Measurements from ENCODE around the gene ATG5.
A peak's percentile ranks its signal among the peaks of the same experiment; 100 is the strongest.
"Not testable (repeated sequence)": the region's sequence is repeated elsewhere in the genome, so short reads cannot be mapped to it uniquely, and the experiment has no call there.

Gene ATG5

GRCh38 chr6:106154326-106154725, 171.2 kb downstream of the ATG5 start:
- no peak for DNase-seq (ENCODE audit: low spot score)

GRCh38 chr6:106152952-106153351, 172.6 kb downstream of the ATG5 start:
- no peak for DNase-seq (ENCODE audit: low spot score)

GRCh38 chr6:106152476-106152875, 173.1 kb downstream of the ATG5 start:
- DNase-seq (ENCODE audit: low spot score), result not testable (repeated sequence)

- DNase-seq (ENCODE audit: low spot score), result peak; percentile 56
Observed at GRCh38 chr6:106149472-106150069, 176.0 kb downstream of the ATG5 start.

GRCh38 chr6:106147476-106147875, 178.1 kb downstream of the ATG5 start:
- DNase-seq (ENCODE audit: low spot score), result no peak

GRCh38 chr6:106146852-106147351, 178.7 kb downstream of the ATG5 start:
- DNase-seq (ENCODE audit: low spot score), result no peak

GRCh38 chr6:106145741-106146227, 179.8 kb downstream of the ATG5 start:
- peak; percentile 74 for DNase-seq (ENCODE audit: low spot score)

GRCh38 chr6:106145144-106145543, 180.4 kb downstream of the ATG5 start:
- DNase-seq (ENCODE audit: low spot score), result no peak

- DNase-seq (ENCODE audit: low spot score), result no peak
Observed at GRCh38 chr6:106143665-106144064, 181.9 kb downstream of the ATG5 start.

- DNase-seq (ENCODE audit: low spot score), result no peak
Observed at GRCh38 chr6:106142876-106143431, 182.6 kb downstream of the ATG5 start.

GRCh38 chr6:106141441-106142237, 183.9 kb downstream of the ATG5 start:
- DNase-seq (ENCODE audit: low spot score), result peak; percentile 51

- DNase-seq (ENCODE audit: low spot score), result no peak
Observed at GRCh38 chr6:106138151-106138550, 187.4 kb downstream of the ATG5 start.

- DNase-seq (ENCODE audit: low spot score), result no peak
Observed at GRCh38 chr6:106136845-106137244, 188.7 kb downstream of the ATG5 start.

- DNase-seq (ENCODE audit: low spot score), result no peak
Observed at GRCh38 chr6:106135911-106136571, 189.5 kb downstream of the ATG5 start.

GRCh38 chr6:106134906-106135634, 190.5 kb downstream of the ATG5 start:
- no peak for DNase-seq (ENCODE audit: low spot score)

Data from activated CD4-positive, alpha-beta T cell treated with anti-CD3 and anti-CD28 coated beads, Interleukin-2, Interleukin-4, amounts not matched to agents 100 ng/mL and 50 ng/mL, durations not matched to agents 16 hours and 8 hours (primary cell).